ENCODE data around the gene USP54.

DNA sequence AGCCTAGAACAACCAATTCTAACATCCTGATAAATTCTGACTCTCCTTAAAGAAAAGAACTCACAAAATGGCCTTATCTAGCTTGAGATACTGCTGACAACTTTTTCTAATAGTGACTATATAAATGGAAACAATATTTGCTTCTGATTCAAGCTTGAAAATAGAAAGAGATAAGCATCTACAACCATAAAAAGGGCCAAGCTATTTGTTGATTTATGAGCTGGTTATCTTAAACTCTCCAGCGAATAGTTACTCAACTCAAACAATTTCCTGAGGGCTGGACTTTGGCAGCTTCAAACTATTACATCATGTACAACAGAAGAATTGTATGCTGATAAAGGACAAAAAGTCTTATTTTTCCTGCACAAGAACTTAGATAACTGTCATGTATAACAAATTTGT lies 4.6 kb downstream of the USP54 start:
- TF ChIP-seq POLR2A (IDR thresholded peaks at IDR 0.05; ENCODE audit: low read depth, low read length) (no peak), TAF1 (IDR thresholded peaks at IDR 0.05; ENCODE audit: low read depth, low read length) (no peak)

Data from GM12891 (cell line).